ENCODE results near the gene KYAT1. TPM values are rescaled to one million over a fixed set of nuclear protein-coding genes. Genes with fewer than 3 reads are reported as not detected.

Gene KYAT1
- 10 to 100 TPM in 1 of 2 donors, 1 to 10 TPM in 1; 7.2 to 12.3 TPM for total RNA-seq

DNA sequence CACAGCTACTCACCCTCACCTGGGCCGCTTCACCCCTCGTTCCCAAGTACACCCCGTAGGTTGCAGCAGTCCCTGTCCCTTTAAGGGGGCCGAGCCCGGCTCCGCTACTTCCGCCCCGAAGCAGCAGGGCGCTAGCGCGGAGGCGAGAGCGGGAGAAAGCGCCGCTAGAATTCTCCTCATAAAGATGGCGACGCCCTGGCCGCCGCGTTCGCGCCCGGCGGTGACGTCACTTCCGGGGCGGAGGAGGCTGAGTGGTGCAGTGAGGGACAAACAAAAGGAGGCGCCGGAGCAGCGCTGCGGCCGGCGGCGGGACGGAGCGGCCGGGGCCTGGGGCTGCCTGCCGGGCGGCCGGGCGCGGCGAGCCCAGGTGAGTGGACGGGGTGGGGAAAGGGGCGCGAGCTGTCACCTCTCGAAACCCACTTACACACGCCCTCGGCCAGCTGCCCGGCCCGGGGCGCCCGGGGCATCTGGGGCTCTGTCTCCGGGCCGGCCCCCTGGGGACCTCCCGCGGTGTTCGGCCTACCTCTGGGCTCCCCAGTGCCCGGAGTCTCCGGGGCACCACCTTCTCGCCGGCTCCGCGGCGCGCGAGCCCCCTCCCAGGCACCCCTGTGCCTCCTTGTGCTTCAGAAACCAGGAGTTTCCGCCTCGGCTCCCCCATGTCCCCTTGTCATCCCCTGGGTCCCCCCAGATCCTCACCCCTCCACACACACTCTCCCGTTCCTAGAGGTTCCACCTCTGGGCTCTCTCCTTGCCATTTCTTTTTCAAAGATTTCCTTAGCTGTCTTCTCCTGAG lies at the start of gene KYAT1, which contains the start of gene LRRC8A:
Gene KYAT1 (minus strand): TSS at position 67 of the 793 bp plus-strand sequence. CDS start 36,545 bp downstream, outside the sequence.
Gene LRRC8A (plus strand): TSS at position 250 of the 793 bp plus-strand sequence. CDS start 25,032 bp downstream, outside the sequence.

GRCh38 chr9:128920381-128921058 lies 38.8 kb upstream of the KYAT1 start, which contains the start of gene PHYHD1:
Gene PHYHD1, plus strand, starts transcription at chr9:128920982. Its CDS starts 1,342 bp downstream, at chr9:128922324.

GRCh38 chr9:128829477-128830251 lies 52.1 kb downstream of the KYAT1 start, which contains the start of gene SPOUT1:
Gene SPOUT1, minus strand, starts transcription at chr9:128829794. Its CDS starts 14 bp downstream, at chr9:128829780.

DNA sequence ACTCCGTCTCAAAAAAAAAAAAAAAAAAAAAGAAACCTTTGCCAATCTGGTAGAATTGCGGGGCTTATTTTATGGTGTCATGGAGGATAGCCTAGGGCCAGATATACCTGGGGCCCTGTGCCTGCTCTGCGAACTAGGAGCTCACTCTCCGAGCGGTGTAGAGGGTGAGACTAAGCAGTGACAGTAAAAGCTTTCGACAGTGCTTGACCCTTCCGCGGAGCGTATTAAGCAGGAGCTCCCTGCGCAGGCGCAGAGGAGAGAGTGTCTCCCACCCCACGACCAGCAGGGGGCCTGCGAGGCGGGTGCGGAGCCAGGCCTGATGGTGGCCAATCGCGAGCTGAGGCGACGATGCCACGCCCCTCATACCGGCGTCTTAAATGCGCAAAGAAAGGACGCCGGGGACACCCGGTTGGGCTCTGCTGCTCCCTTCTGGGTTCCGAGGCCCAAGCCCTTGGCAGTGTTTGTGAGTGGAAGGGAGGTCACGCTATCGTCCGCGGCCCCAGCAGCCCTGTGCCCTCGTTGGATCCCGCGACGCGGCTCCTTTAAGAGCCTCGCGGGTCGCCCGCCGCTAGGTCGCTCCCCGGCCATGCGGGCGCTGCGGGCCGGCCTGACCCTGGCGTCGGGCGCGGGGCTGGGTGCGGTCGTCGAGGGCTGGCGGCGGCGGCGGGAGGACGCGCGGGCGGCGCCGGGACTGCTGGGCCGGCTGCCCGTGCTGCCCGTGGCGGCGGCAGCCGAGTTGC lies 63.5 kb downstream of the KYAT1 start, which contains the start of gene ENDOG:
Gene ENDOG (plus strand): TSS at position 402 of the 740 bp plus-strand sequence. CDS start 185 bp downstream, at position 587.

DNA sequence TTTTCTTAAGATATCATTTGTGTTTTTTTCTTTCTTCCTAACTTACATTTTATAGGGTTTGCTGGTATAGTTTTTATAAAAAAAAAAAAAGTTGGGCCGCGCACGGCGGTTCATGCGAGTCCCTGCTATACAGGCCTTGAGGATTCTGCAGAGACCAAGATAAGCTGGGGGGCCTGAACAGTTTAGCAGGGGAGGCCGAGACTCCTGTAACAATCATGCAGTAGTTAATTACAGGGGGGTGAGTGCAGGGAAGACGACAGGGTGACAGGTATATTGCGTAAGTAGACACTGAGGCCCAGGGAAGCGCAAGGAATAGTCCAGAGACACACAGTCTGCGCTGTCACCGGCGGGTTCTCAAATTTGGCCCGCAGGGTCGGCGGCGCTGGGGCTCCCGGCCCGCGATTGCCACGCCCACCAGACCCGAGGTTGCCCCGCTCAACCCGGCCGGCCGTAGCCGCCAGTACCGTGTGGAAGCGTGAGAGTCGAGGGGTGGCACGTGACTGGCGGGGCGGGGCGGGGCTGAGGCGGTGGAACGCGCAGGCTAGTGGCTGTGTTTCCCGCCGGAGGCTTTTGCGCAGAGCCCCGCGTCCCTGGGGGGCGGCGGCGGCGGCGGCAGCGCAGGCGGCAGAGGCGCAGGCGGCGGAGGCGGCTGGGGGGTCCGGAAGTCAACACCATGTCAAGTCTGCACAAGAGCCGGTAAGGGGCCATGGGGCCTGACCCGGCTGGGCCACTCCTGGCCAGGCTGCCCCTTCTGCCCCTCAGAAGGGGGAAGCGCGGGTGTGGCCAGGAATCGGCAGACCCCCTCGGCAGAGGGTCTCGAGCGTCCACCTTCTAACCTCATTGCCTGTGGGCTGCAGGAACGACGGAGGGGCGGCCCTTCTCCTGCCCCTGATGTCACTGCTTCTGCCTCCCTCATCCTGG lies 94.8 kb downstream of the KYAT1 start, which contains the start of gene TBC1D13:
Gene TBC1D13 (plus strand): TSS at position 573 of the 921 bp plus-strand sequence. CDS start 101 bp downstream, at position 674.

Other genes starting within 250 kb of the KYAT1 start
- 100 to 1,000 TPM in 1 of 2 donors, 10 to 100 TPM in 1; 55.1 to 102 TPM for gene DYNC2I2, start 225.1 kb downstream of the KYAT1 start, total RNA-seq
- 100 to 1,000 TPM; 220 to 385 TPM for gene SET, start 192.7 kb downstream of the KYAT1 start, total RNA-seq
- 10 to 100 TPM in 1 of 2 donors, 1 to 10 TPM in 1; 5.2 to 11.7 TPM for gene PKN3, start 179.4 kb downstream of the KYAT1 start, total RNA-seq
- gene ZDHHC12, start 157.8 kb downstream of the KYAT1 start, total RNA-seq = 10 to 100 TPM; 36.5 to 69.6 TPM
- gene ZER1, start 110.0 kb downstream of the KYAT1 start, total RNA-seq = 10 to 100 TPM; 14.0 to 19.3 TPM
- 10 to 100 TPM; 11.0 TPM for gene TBC1D13, start 94.7 kb downstream of the KYAT1 start, total RNA-seq
- gene ENDOG, start 63.5 kb downstream of the KYAT1 start, total RNA-seq = 10 to 100 TPM; 21.7 to 25.6 TPM
- gene SPOUT1, start 52.2 kb downstream of the KYAT1 start, total RNA-seq = 10 to 100 TPM; 15.8 to 23.0 TPM
- 10 to 100 TPM; 49.9 to 51.0 TPM for gene LRRC8A, start 183 bp upstream of the KYAT1 start, total RNA-seq
- 1 to 10 TPM; 1.3 to 4.5 TPM for gene PHYHD1, start 39.0 kb upstream of the KYAT1 start, total RNA-seq
- 10 to 100 TPM; 34.1 to 37.3 TPM for gene DOLK, start 65.7 kb upstream of the KYAT1 start, total RNA-seq
- gene NUP188, start 65.7 kb upstream of the KYAT1 start, total RNA-seq = 10 to 100 TPM; 58.8 to 65.6 TPM
- 10 to 100 TPM; 28.3 to 33.0 TPM for gene SH3GLB2, start 146.4 kb upstream of the KYAT1 start, total RNA-seq
- 10 to 100 TPM; 15.5 to 19.3 TPM for gene MIGA2, start 154.7 kb upstream of the KYAT1 start, total RNA-seq
- 10 to 100 TPM in 1 of 2 donors, 1 to 10 TPM in 1; 10.0 to 10.3 TPM for gene DOLPP1, start 199.2 kb upstream of the KYAT1 start, total RNA-seq
- gene CRAT, start 228.8 kb upstream of the KYAT1 start, total RNA-seq = 10 to 100 TPM; 17.3 to 28.6 TPM
- gene PTPA, start 229.5 kb upstream of the KYAT1 start, total RNA-seq = 10 to 100 TPM; 72.6 to 82.6 TPM